ENCODE results near the gene HTRA3. TPM values are rescaled to one million over a fixed set of nuclear protein-coding genes. Genes with fewer than 3 reads are reported as not detected.
A peak's percentile ranks its signal among the peaks of the same experiment; 100 is the strongest.

HTRA3 gene
- total and polyA plus RNA-seq, 2 of the 4 experiments (the other 2 are of a cell fraction): 1.3 to 9.5 TPM

DNA sequence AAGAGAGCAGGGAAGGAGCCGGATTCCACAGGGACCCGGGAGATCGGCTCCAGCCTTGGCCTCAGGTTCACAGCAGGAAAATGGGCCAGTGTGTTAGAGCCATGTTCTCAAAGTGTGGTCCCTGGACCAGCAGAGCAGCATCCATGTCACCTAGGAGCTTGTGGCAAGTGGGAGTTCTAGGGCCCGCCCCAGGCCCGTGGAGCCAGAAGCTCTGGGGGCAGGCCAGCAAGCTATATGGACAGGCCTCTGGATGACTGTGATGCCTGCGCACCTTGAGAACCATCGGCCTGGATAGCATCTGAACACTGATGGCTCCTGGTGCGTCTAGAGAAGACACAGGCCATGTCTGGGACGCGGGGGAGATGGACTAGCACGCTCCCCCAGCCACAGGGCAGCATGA lies 36.8 kb upstream of the HTRA3 start:
- Histone ChIP-seq H3K4me1 (ENCODE audit: control insufficient read depth, insufficient read depth, low read length) (peaks cover 7% of the 10 kb centered on the region), H2BK15ac (ENCODE audit: low read depth, low read length) (no peak overlapping the region), H4K8ac (ENCODE audit: low read depth in 2 of 2, low read length in 2 of 2) (no peak overlapping the region), H2AK9ac (replicated peaks; ENCODE audit: low read depth, low read length, poor library complexity) (peak overlapping the region; percentile 65), H2BK5ac (ENCODE audit: low read depth, low read length, poor library complexity, severe bottlenecking) (no peak overlapping the region), H2AFZ (replicated peaks; ENCODE audit: low read length, poor library complexity) (no peak overlapping the region), H3K36me3 (ENCODE audit: control insufficient read depth, insufficient read depth, low read length) (no peaks in the 10 kb centered on the region), H3K9ac (ENCODE audit: low read depth, low read length) (no peak overlapping the region), H4K20me1 (ENCODE audit: insufficient read depth, low read length) (no peaks in the 10 kb centered on the region; the same call in 1 of the 2 replicates), H3K23ac (ENCODE audit: low read depth, low read length) (no peak overlapping the region), H3K27ac (ENCODE audit: insufficient read depth, low read length) (no peak overlapping the region), H3K9me3 (ENCODE audit: control insufficient read depth, insufficient read depth, low read length) (no peaks in the 10 kb centered on the region), H3K18ac (ENCODE audit: low read depth, low read length) (no peak overlapping the region), H3K4ac (ENCODE audit: low read depth, low read length) (no peak overlapping the region), H2BK20ac (ENCODE audit: low read depth, low read length) (no peak overlapping the region), H3K56ac (ENCODE audit: extremely low read depth, insufficient read depth, low read length) (no peak overlapping the region), H2BK120ac (ENCODE audit: low read depth, low read length) (no peak overlapping the region), H4K5ac (ENCODE audit: low read depth, low read length) (no peak overlapping the region), H3K9me1 (ENCODE audit: insufficient read depth, low read length) (0 out of 2 replicates have a peak, but pooled peaks cover 6% of the 10 kb centered on the region), H3K4me3 (ENCODE audit: insufficient read depth, low read depth, low read length) (no peak overlapping the region), H3K79me1 (ENCODE audit: low read depth in 1 of 2, low read length in 2 of 2) (no peaks in the 10 kb centered on the region), H3K27me3 (ENCODE audit: control insufficient read depth, insufficient read depth, low read length) (no peaks in the 10 kb centered on the region), H3K14ac (replicated peaks; ENCODE audit: low read depth, low read length) (no peak overlapping the region), H3K4me2 (ENCODE audit: low read depth, low read length) (no peak overlapping the region), H4K91ac (ENCODE audit: insufficient read depth, low read depth, low read length) (no peak overlapping the region), H2AK5ac (ENCODE audit: low read depth, low read length) (no peak overlapping the region)
- no TSS peak for BruUV-seq (replicated peaks)
- 93% methylated on average over 7 of the region's 11 CpGs; no CpG with 5 or more reads in 1 of the 2 experiments for WGBS, 2 experiments (ENCODE audit: extremely low coverage in 2 of 2, insufficient read length in 1 of 2)
- dilution Hi-C loops (cut with HindIII; ENCODE audit: low sequenced_read_pairs, unreplicated experiment): no loop called here
- ChIA-PET CTCF (no interaction called here), POLR2A (ENCODE audit: unreplicated experiment) (no interaction called here)
- no peak for DNase-seq
- TF ChIP-seq MAZ (IDR thresholded peaks at IDR 0.05; ENCODE audit: borderline replicate concordance, low read depth, low read length) (no peak), ELK1 (IDR thresholded peaks at IDR 0.05; ENCODE audit: borderline replicate concordance, low read depth, low read length) (no peak), RFX5 (IDR thresholded peaks at IDR 0.05; ENCODE audit: low read depth, low read length) (no peak), SMC3 (IDR thresholded peaks at IDR 0.05; ENCODE audit: low read depth, low read length) (no peak), BHLHE40 (IDR thresholded peaks at IDR 0.05; ENCODE audit: low read depth, low read length) (no peak)
- TF ChIP-seq, protein P1, sequence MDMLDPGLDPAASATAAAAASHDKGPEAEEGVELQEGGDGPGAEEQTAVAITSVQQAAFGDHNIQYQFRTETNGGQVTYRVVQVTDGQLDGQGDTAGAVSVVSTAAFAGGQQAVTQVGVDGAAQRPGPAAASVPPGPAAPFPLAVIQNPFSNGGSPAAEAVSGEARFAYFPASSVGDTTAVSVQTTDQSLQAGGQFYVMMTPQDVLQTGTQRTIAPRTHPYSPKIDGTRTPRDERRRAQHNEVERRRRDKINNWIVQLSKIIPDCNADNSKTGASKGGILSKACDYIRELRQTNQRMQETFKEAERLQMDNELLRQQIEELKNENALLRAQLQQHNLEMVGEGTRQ (IDR thresholded peaks at IDR 0.05; ENCODE audit: low read depth, low read length): no peak
- no peak for ATAC-seq (ENCODE audit: low read depth)
- in situ Hi-C loops (cut with MboI; ENCODE audit: low sequenced_read_pairs): no loop called here
- intact Hi-C loops (cut with micrococcal nuclease): no loop called here

All from IMR-90 (cell line).